Mucosa of stomach (tissue), 1 donor: ENCODE data around the gene PCGF1.

Experiments used
- H3K27me3 ChIP-seq: one replicate; pipeline ENCODE4 v1.7.0; 2013; ENCODE audit warnings: mild to moderate bottlenecking, low read length; ENCODE audit not compliant: control insufficient read depth, insufficient read depth
- H3K36me3 ChIP-seq: one replicate; pipeline ENCODE4 v1.7.0; 2013; ENCODE audit warnings: low read length; ENCODE audit not compliant: control insufficient read depth, insufficient read depth
- H3K4me1 ChIP-seq: one replicate; pipeline ENCODE4 v1.7.0; 2013; ENCODE audit warnings: mild to moderate bottlenecking, low read length; ENCODE audit not compliant: control insufficient read depth, insufficient read depth
- H3K4me3 ChIP-seq: one replicate; pipeline ENCODE4 v1.7.0; 2013; ENCODE audit warnings: low read length
- H3K9ac ChIP-seq: one replicate; pipeline ENCODE4 v1.7.0; 2013; ENCODE audit warnings: mild to moderate bottlenecking, low read length, moderate library complexity
- H3K9me3 ChIP-seq: one replicate; pipeline ENCODE4 v1.7.0; 2013; ENCODE audit warnings: mild to moderate bottlenecking, low read length, moderate library complexity; ENCODE audit not compliant: control insufficient read depth
- donor health status: Pancreatic carcinoma.

The PCGF1 gene

DNA sequence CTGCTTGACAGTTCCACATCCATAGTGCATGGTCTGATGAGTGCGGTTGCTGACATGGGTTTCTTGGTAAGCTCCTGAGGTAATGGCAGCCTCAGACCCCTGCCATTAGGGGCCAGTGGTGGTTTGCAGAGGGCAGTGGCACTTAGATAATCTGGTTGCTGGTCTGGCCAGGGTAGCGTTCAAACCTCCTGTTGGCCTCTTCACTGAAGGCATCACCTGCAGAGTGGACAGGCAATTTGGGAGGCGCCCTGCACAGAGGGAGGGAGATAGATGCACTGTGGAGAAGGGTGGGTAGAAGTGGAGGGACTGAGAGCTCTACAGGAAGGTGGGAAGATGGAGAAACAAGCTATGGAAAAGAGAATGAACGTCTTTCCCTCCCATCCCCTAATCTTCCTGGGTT, 26.0 kb upstream of the PCGF1 start:
- Histone ChIP-seq H3K9ac (no peak overlapping the region), H3K27me3 (no peaks in the 10 kb centered on the region), H3K9me3 (no peaks in the 10 kb centered on the region), H3K4me1 (peaks cover 16% of the 10 kb centered on the region), H3K36me3 (no peaks in the 10 kb centered on the region), H3K4me3 (no peak overlapping the region)

DNA sequence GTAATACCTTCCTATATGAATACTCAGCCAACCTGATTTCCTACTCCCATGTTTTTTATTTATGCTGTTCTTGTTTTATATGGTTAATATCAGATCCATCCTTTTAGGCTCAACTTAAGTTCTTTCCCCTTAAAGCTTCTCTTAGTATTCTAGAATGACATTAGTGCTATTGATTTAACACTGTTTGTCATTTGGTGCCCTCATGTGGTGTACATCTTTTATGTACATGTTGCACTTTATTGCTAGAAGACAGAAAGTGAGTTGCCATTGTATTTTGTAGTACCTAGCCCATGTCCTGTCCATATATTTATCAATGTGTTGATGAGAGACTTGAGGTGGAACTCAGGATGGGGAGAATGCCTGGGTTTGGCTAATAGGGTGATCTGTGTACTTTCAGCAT, 24.7 kb upstream of the PCGF1 start:
- H3K9ac ChIP-seq: no peak overlapping the region
- peaks cover 8% of the 10 kb centered on the region for H3K36me3 ChIP-seq
- H3K4me3 ChIP-seq: no peak overlapping the region
- peaks cover 25% of the 10 kb centered on the region for H3K4me1 ChIP-seq
- no peaks in the 10 kb centered on the region for H3K9me3 ChIP-seq
- no peaks in the 10 kb centered on the region for H3K27me3 ChIP-seq

DNA sequence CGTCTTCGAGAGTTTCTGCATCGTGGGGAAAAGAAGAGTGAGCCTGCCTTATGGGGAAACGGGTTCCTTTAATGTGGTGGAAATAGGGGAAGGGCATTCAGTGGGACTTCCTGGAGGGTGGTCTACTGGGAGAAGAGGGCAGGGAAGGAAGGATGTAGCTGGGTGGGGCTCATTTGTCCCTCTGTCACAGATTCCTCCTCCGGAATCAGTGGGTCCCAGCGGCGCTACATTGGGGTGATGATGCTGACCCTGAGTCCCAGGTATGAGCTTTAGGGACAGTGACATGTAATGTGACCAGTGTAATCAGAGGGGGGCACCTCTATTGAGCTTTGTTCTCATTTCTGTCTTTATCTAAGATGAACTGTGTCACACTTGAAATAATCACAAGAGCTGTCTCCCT, 24.2 kb upstream of the PCGF1 start:
- Histone ChIP-seq H3K36me3 (peaks cover 13% of the 10 kb centered on the region), H3K4me3 (no peak overlapping the region), H3K9ac (no peak overlapping the region), H3K4me1 (peaks cover 25% of the 10 kb centered on the region), H3K9me3 (no peaks in the 10 kb centered on the region), H3K27me3 (no peaks in the 10 kb centered on the region)

DNA sequence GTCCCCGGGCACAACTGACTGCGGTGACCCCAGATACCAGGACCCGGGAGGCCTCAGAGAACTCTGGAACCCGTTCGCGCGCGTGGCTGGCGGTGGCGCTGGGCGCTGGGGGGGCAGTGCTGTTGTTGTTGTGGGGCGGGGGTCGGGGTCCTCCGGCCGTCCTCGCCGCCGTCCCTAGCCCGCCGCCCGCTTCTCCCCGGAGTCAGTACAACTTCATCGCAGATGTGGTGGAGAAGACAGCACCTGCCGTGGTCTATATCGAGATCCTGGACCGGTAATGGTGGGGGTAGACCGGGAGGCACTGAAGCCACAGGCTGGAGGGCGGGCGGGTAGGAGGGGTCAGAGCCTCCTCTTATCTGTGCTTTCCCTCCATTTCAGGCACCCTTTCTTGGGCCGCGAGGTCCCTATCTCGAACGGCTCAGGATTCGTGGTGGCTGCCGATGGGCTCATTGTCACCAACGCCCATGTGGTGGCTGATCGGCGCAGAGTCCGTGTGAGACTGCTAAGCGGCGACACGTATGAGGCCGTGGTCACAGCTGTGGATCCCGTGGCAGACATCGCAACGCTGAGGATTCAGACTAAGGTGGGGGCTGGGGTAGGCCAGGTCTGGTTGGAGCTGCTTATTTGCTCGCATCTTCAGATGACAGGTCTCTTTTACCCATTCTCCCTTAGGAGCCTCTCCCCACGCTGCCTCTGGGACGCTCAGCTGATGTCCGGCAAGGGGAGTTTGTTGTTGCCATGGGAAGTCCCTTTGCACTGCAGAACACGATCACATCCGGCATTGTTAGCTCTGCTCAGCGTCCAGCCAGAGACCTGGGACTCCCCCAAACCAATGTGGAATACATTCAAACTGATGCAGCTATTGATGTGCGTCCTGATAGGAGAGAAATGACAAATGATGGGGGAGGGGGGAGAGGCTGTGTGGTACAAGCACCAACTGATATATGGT, 23.0 kb upstream of the PCGF1 start:
- H3K36me3 ChIP-seq: peaks cover 16% of the 10 kb centered on the region
- peaks cover 27% of the 10 kb centered on the region for H3K4me1 ChIP-seq
- H3K9me3 ChIP-seq: no peaks in the 10 kb centered on the region
- peak overlapping the region; percentile 64 for H3K4me3 ChIP-seq
- peak overlapping the region; percentile 94 for H3K9ac ChIP-seq
- H3K27me3 ChIP-seq: no peaks in the 10 kb centered on the region

DNA sequence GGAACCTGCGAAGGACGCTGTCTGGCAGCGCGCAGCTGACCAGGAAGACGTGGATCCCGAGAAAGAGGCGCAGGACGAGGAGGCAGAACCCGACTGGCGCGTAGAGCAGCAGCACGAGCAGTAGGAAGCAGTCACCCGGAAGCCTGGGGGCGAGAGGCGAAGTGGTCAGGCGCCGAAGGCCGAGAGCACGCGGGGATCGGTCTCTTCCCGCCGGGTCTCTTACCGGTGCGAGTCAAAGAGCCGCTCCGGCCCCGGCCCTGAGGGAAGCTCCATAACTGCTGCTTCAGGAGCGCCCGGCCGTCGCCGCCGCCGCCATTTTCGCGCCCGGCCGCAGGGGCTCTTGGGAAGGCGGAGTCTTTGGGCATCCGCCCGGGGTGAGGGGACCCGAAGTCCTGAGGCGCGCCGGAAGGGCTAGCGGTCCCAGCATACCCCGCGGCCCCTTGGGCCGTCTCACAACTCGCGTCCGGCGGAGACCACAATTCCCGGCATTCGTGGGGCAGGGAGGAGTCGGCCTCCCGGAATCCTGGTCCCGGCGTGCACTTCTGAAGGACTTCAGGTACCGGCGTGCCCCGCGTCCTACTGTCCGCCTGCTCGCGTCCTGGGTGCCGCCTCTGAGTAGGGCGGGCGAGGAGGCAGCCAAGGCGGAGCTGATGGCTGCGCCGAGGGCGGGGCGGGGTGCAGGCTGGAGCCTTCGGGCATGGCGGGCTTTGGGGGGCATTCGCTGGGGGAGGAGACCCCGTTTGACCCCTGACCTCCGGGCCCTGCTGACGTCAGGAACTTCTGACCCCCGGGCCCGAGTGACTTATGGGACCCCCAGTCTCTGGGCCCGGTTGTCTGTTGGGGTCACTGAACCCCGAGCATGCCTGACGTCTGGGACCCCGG, 22.1 kb upstream of the PCGF1 start, which contains the start of the genes AUP1 and HTRA2:
AUP1 (minus strand) TSS at position 350 of the 882 bp plus-strand sequence; CDS start at position 273, 77 bp downstream.
HTRA2 (plus strand) TSS at position 577 of the 882 bp plus-strand sequence; CDS start at position 651, 74 bp downstream.
- no peaks in the 10 kb centered on the region for H3K9me3 ChIP-seq
- H3K4me3 ChIP-seq: peak within 1 kb of the TSS; percentile 95
- peak within 1 kb of the TSS; percentile 94 for H3K9ac ChIP-seq
- H3K36me3 ChIP-seq: peaks cover 16% of the 10 kb centered on the region
- H3K4me1 ChIP-seq: peaks cover 31% of the 10 kb centered on the region
- H3K27me3 ChIP-seq: no peaks in the 10 kb centered on the region

DNA sequence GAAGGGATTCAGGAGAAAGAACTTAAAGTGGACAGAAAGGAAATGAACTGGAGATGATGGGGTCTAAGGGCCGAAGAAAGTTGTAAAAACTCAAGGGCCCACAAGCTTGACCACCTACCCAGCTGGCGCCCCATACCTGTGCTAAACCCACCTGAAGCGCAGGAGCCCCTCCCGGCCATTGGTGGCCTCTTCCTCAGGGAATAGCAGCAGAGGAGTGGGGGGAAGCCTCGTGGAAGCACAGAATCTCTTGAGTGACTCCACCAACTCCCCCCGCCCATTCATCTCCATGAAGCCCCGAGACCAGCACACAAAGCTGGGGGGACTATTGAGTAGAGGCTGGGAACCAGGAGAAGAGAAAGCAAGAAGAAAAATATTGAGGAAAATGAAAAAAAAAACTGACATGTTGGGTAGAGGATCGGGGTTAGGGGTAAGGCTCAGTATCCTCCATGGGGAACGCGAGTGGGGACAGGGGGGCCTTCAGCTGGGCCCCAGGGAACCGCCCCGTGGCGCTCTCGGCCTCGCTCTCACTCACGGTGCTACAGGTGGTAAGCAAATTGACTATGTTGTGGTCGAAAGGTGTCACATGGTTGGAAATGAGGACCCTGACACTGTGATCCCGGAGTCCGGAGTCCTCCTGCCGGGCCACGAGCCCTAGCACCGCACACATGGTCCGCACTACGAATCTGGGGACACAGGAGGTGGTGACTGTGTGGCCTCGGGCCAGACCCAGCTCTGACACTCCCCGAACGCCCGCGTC, 21.3 kb upstream of the PCGF1 start:
- Histone ChIP-seq H3K4me1 (peaks cover 31% of the 10 kb centered on the region), H3K9me3 (no peaks in the 10 kb centered on the region), H3K36me3 (peaks cover 16% of the 10 kb centered on the region), H3K27me3 (no peaks in the 10 kb centered on the region), H3K9ac (peak overlapping the region; percentile 94), H3K4me3 (peak overlapping the region; percentile 95)

DNA sequence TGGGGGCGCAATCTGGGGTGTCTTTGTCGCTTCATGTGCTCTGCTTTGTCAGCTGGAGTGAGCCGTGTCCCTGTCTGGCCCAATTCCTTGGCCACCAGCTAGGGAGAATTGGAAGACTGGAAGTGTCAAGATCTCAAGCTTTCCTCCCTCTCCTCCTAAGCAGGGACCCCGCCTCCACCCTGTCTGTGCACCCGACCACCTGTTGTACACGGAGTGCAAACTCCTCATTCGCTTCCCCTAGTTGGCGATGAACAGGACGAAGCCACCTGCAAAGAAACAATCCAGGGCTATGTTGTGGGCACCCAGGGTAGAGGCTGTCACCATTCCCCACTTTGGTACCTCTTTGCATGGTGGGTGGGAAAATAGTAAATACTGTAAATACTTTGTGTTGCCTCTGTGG, 20.2 kb upstream of the PCGF1 start:
- Histone ChIP-seq H3K9me3 (no peaks in the 10 kb centered on the region), H3K4me3 (no peak overlapping the region), H3K9ac (no peak overlapping the region), H3K4me1 (peaks cover 31% of the 10 kb centered on the region), H3K27me3 (no peaks in the 10 kb centered on the region), H3K36me3 (peaks cover 16% of the 10 kb centered on the region)

DNA sequence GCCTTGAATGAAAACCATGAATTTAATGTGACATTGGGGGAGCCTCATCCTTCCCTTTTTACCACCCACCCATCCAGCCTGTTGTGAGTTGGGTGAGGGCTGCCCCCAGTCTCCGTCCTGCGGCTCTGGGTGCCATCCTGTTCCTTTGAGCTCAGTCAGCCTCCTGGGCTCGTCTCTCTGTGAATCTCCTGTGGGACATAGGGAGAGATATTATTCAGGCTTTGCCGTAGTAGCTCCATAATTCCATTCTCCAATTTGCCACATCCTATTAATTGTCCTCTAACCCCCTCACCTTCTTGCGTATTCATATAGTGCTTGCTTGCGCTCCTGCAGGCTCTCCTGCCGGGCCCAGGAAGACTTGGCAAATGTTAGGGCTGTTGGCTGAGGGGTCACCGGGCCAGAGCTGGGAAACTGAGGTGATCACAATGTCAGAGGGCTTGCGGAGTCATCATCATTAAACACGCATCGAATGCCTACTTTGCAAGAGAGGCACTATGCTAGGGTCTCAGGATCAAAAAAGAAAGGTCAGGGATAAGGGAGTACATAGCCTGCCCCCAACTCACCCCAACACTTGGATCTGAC, 19.2 kb upstream of the PCGF1 start:
- Histone ChIP-seq H3K4me3 (no peak overlapping the region), H3K4me1 (peaks cover 31% of the 10 kb centered on the region), H3K36me3 (peaks cover 16% of the 10 kb centered on the region), H3K27me3 (no peaks in the 10 kb centered on the region), H3K9ac (no peak overlapping the region), H3K9me3 (no peaks in the 10 kb centered on the region)

DNA sequence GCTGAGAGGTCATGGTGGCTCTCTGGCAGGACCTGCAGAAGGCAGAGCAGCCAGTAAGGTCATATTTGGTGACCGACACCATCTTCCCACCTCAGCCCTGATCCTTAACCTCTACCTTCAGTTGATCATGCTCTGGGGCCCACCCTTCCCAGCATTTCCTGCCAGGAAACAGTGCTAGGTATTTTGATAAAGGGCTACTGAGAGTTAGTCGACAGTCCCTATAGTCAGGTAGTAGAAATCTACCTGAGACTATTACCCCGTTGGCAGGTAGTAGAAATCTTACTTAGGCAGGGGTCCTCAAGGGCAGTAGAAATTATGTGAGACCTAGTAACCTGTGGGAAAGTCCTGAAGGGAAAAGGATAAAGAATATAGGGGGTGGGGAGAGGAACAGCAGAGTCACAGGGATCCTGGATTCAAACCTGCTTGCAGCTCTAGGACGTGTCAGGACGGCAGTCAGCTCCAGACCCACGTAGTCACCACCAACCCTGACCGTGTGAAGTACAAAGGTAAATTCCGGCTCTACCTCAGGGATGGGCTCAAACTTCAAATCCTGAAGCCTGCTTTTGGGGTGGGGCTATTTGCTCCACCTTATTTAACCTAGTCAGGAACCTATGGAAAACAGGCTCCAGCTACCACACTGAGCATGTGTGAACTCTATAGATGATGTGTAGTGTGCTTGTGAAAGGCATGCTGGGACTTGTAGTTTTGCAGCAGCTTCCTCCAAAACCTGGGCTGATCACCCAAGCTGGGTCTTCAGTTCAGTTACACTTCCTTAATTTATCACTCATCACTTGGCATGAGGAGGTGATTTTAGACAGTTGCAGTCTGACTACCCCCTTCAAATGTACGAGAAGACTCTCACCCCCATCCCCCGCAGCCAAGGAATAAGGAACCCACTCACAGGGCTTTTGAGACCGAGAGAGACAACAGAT, 18.5 kb upstream of the PCGF1 start, which contains the start of gene DQX1:
DQX1 (minus strand) TSS at position 515 of the 932 bp plus-strand sequence; CDS start at position 13, 502 bp downstream.
- no peaks in the 10 kb centered on the region for H3K27me3 ChIP-seq
- H3K4me1 ChIP-seq: peaks cover 25% of the 10 kb centered on the region
- peaks cover 16% of the 10 kb centered on the region for H3K36me3 ChIP-seq
- H3K9me3 ChIP-seq: no peaks in the 10 kb centered on the region
- H3K4me3 ChIP-seq: no peak within 1 kb of the TSS
- H3K9ac ChIP-seq: peak within 1 kb of the TSS; percentile 51

DNA sequence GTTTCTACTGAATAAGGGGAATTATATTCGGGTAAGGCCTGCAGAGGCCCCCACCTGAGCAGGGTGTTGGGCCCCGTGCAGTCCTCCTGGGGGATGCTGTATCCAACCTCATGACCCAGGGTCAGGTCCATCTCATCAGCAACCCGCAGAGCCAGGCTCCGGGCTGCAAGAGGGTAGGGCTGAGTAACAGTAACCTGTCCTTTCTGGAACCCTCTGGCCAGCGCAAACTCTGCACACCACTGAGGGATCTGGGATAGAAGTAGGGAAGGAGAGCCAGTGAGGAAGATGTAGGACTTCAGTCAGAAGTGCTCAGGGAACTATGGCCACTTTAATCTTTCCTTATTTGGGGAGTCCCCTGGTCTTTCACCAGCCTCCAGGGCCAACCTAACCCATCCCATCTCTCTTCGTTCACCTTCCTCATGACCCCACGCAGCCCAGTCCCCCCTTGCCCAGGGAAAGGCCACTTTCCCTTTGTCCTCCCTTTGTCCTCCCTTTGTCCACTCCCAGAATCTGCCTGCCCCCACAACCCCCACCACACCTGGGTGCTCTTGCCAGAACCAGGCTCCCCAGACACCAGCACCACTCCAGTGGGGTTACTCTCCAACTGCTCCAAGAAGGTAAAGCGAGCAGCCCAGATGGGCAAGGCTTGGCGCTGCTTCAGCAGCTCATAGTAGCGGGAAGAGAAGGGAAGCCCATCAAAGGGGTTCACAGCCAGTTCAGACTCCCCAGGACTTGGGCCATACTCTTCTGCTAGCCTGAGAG, 17.6 kb upstream of the PCGF1 start:
- Histone ChIP-seq H3K9me3 (no peaks in the 10 kb centered on the region), H3K27me3 (no peaks in the 10 kb centered on the region), H3K36me3 (peaks cover 16% of the 10 kb centered on the region), H3K4me1 (peaks cover 20% of the 10 kb centered on the region), H3K4me3 (no peak overlapping the region), H3K9ac (peak overlapping the region; percentile 51)
